Natural killer cell treated with Interleukin-12 subunit alpha and Interleukin-12 subunit beta and Interleukin-15 and Interleukin-18, amount 100 ng/mL, for 72 hours (primary cell): Measurements from ENCODE around the gene FGGY. TPM values are rescaled to one million over a fixed set of nuclear protein-coding genes. Genes with fewer than 3 reads are reported as not detected.

Experiments
- ATAC-seq, 2 donors: fragments of 150-1000 bp; cut with Tn5 transposase in 1 of 2; sonication (Bioruptor Pico), chemical (Tn5 transposase) in 1 of 2; 2 replicates each; pipeline ENCODE4 v1.10.0; 2021
- DNase-seq: peaks from one replicate; pipeline ENCODE4 v3.0.0; 2022; ENCODE audit warnings: low spot score
- H3K27ac Mint-ChIP-seq, 2 donors: 1 replicate in 1 of 2; 2 replicates in 1 of 2; pipeline ENCODE4 v1.8.0; 2022; ENCODE audit warnings: mixed read lengths in 2 of 2, mild to moderate bottlenecking in 1 of 2, moderate library complexity in 1 of 2
- H3K27me3 Mint-ChIP-seq, 2 donors: 1 replicate in 1 of 2; 2 replicates in 1 of 2; pipeline ENCODE4 v1.8.0; 2022; ENCODE audit warnings: mixed read lengths in 2 of 2
- H3K36me3 Mint-ChIP-seq: one replicate; pipeline ENCODE4 v1.8.0; 2022; ENCODE audit warnings: mixed read lengths
- H3K4me1 Mint-ChIP-seq, 2 donors: 1 replicate in 1 of 2; 2 replicates in 1 of 2; pipeline ENCODE4 v1.8.0; 2022; ENCODE audit warnings: low read depth in 2 of 2, mixed read lengths in 2 of 2, mild to moderate bottlenecking in 1 of 2
- H3K4me3 Mint-ChIP-seq: one replicate; pipeline ENCODE4 v1.8.0; 2022; ENCODE audit warnings: mixed read lengths
- H3K9me3 Mint-ChIP-seq: 2 replicates; pipeline ENCODE4 v1.8.0; 2022; ENCODE audit warnings: mixed read lengths
- total RNA-seq, 2 donors: library from RNA; stranded (reverse); gene quantifications; one replicate each; pipeline ENCODE4 v1.2.3, GENCODE V29; 2022

Gene FGGY
- total RNA-seq, 2 donors from 2014 or later, result 10.9 to 11.9 TPM

DNA sequence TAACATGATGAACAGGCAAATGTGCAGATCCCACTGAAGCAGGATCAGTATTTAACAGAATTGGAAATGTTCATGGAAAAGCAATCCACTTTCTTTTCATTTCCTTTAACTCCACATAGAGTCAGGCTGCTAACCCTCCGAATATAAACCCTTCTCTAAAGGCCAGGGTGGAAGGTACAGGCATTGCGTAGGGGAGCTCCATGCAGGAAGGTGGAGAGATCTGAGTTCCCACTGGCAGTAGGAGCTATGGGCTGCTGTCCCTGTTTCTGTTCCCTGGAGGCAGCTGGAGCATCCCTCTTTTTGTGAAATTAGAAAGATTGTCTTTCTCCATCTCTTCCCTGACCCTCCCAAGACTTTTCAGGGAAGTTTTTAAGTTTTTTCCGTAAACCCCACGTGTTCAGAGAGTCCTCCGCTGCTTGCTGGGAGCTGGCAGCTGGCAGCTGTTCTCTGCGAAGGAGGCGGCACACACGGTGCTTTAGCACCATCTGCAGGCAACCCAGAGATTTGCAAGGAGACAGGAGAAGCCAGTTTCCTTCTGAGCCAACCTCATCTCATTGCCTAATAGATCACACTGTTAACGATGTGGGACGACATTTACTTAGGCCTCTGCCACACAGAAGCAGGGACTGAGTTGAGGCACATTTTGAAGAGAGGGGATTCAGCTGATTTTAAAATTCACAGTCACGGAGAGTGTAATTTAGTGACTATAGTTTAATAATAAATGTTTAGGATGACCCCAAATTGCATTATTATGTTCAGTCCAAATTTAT lies 462.4 kb downstream of the FGGY start:
- H3K4me3 Mint-ChIP-seq, result no peak overlapping the region
- peaks cover 5 to 9% of the 10 kb centered on the region in 2 donors for H3K4me1 Mint-ChIP-seq
- H3K9me3 Mint-ChIP-seq, result no peaks in the 10 kb centered on the region
- H3K27ac Mint-ChIP-seq, result no peak overlapping the region
- DNase-seq (peak; percentile 77), ATAC-seq (peak; percentile 87 to 93)
- H3K27me3 Mint-ChIP-seq, result no peaks in the 10 kb centered on the region
- no peaks in the 10 kb centered on the region for H3K36me3 Mint-ChIP-seq

GRCh38 chr1:59761443-59761842 lies 464.5 kb downstream of the FGGY start:
- ATAC-seq (peak in 1 of 2 donors; percentile 11), DNase-seq (no peak)
- Mint-ChIP-seq H3K27ac (no peak overlapping the region), H3K27me3 (no peaks in the 10 kb centered on the region), H3K4me3 (no peak overlapping the region), H3K4me1 (peaks cover 5 to 9% of the 10 kb centered on the region in 2 donors), H3K9me3 (no peaks in the 10 kb centered on the region), H3K36me3 (no peaks in the 10 kb centered on the region)

- no peak for ATAC-seq
- no peaks in the 10 kb centered on the region for H3K9me3 Mint-ChIP-seq
- no peaks in the 10 kb centered on the region for H3K27me3 Mint-ChIP-seq
- peaks cover 5 to 9% of the 10 kb centered on the region in 2 donors for H3K4me1 Mint-ChIP-seq
- no peaks in the 10 kb centered on the region for H3K36me3 Mint-ChIP-seq
- DNase-seq, result no peak
- no peak overlapping the region for H3K4me3 Mint-ChIP-seq
- H3K27ac Mint-ChIP-seq, result no peak overlapping the region
Observed at GRCh38 chr1:59763418-59763817, 466.5 kb downstream of the FGGY start.

DNA sequence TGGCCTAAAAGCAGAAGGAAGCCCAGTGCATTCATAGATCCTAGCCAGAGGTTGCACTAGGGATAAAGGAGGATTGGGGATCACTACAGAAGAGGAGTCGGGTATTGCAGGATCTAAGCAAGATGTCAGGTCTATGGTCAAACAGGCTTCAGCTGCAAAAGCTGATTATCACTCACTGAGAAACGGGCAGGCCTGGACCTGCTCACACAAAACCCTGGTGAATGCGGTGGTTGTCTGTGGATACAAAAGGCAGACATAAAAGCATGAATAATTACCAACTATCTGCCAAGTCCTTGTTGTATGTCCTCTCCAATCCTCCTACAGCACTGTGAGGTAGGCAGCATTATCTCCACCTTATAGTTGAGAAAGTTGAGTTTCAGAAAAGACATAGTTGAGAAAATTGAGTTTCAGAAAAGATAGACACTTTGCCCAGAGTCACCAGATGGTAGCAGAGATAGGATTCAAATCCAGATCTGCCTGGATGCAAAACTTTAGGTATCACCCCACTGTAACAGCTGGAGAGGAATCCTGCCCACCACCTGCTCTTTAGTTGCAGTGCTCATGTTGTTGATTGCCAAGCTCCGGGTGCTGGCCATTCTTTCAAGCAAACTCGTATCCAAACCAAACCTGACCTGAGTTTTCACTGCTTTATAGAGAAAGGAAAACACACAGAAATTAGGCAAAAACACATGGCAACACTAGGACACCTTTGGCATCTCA lies 468.3 kb downstream of the FGGY start:
- Mint-ChIP-seq H3K4me1 (no peaks in the 10 kb centered on the region), H3K9me3 (no peaks in the 10 kb centered on the region), H3K27me3 (no peaks in the 10 kb centered on the region), H3K4me3 (no peak overlapping the region), H3K27ac (no peak overlapping the region), H3K36me3 (no peaks in the 10 kb centered on the region)
- DNase-seq, result no peak
- no peak for ATAC-seq

- H3K27me3 Mint-ChIP-seq, result peaks cover 0 to under 1% of the 10 kb centered on the region in 2 donors
- H3K36me3 Mint-ChIP-seq, result no peaks in the 10 kb centered on the region
- no peak overlapping the region for H3K27ac Mint-ChIP-seq
- H3K9me3 Mint-ChIP-seq, result no peaks in the 10 kb centered on the region
- ATAC-seq (no peak), DNase-seq (no peak)
- H3K4me3 Mint-ChIP-seq, result no peak overlapping the region
- no peaks in the 10 kb centered on the region for H3K4me1 Mint-ChIP-seq
Observed at GRCh38 chr1:59766227-59766855, 469.4 kb downstream of the FGGY start.

GRCh38 chr1:59767119-59767518 lies 470.2 kb downstream of the FGGY start:
- H3K27ac Mint-ChIP-seq, result no peak overlapping the region
- peaks cover 3 to 6% of the 10 kb centered on the region in 2 donors for H3K27me3 Mint-ChIP-seq
- H3K9me3 Mint-ChIP-seq, result no peaks in the 10 kb centered on the region
- H3K36me3 Mint-ChIP-seq, result no peaks in the 10 kb centered on the region
- ATAC-seq (no peak), DNase-seq (no peak)
- no peak overlapping the region for H3K4me3 Mint-ChIP-seq
- no peaks in the 10 kb centered on the region for H3K4me1 Mint-ChIP-seq

GRCh38 chr1:59768792-59769735 lies 472.2 kb downstream of the FGGY start:
- DNase-seq (no peak), ATAC-seq (no peak)
- H3K4me3 Mint-ChIP-seq, result no peak overlapping the region
- H3K36me3 Mint-ChIP-seq, result no peaks in the 10 kb centered on the region
- no peak overlapping the region for H3K27ac Mint-ChIP-seq
- H3K9me3 Mint-ChIP-seq, result no peaks in the 10 kb centered on the region
- H3K4me1 Mint-ChIP-seq, result no peaks in the 10 kb centered on the region
- H3K27me3 Mint-ChIP-seq, result peaks cover 3 to 6% of the 10 kb centered on the region in 2 donors

- no peaks in the 10 kb centered on the region for H3K9me3 Mint-ChIP-seq
- ATAC-seq, result no peak
- no peaks in the 10 kb centered on the region for H3K4me1 Mint-ChIP-seq
- no peak for DNase-seq
- H3K36me3 Mint-ChIP-seq, result no peaks in the 10 kb centered on the region
- no peak overlapping the region for H3K27ac Mint-ChIP-seq
- H3K4me3 Mint-ChIP-seq, result no peak overlapping the region
- H3K27me3 Mint-ChIP-seq, result peaks cover 3 to 6% of the 10 kb centered on the region in 2 donors
Observed at GRCh38 chr1:59769736-59770095, 472.8 kb downstream of the FGGY start.

DNA sequence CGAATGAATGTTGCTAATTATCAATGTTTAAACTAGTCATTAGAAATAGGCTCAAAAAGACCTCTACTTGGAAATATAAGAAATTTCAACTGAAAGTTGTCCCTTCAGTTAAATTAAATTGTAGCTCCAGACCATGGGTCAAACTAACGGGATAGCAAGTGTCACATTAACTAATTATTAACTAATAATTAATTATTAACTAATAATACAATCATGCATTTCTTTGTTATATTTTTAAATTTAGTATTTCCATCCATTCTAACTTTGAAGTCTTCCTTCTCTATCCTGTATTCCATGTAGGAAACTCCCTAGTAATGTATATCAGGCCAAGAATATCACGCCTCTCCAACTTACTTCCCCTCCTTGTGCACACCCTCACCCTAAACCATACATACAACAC lies 474.5 kb downstream of the FGGY start:
- no peak overlapping the region for H3K4me3 Mint-ChIP-seq
- DNase-seq (no peak), ATAC-seq (no peak)
- no peaks in the 10 kb centered on the region for H3K9me3 Mint-ChIP-seq
- no peaks in the 10 kb centered on the region for H3K4me1 Mint-ChIP-seq
- H3K27ac Mint-ChIP-seq, result no peak overlapping the region
- peaks cover 3 to 6% of the 10 kb centered on the region in 2 donors for H3K27me3 Mint-ChIP-seq
- no peaks in the 10 kb centered on the region for H3K36me3 Mint-ChIP-seq

DNA sequence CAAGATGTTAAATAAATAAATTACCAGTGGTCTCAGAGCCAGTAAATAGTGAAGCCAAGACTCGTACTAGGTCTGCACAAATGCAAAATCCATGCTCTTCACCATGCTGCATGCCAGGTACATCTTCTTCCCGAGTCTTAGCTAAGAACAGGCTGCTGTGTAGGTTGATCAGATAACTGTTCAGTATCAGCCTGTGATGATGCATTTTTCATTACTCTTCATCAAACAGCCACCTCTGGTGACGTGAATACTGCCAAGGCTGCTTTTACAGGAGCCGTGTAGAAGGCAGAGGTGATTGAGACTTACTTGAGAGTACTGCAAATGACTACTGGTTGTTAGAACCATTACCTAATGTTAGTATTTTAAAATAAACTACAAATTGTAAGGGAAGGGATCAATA lies 478.6 kb downstream of the FGGY start:
- peaks cover 6 to 9% of the 10 kb centered on the region in 2 donors for H3K27me3 Mint-ChIP-seq

GRCh38 chr1:59776960-59777852 lies 480.3 kb downstream of the FGGY start:
- no peaks in the 10 kb centered on the region for H3K4me1 Mint-ChIP-seq
- no peak for DNase-seq
- peaks cover 0 to 5% of the 10 kb centered on the region in 2 donors for H3K27me3 Mint-ChIP-seq
- H3K36me3 Mint-ChIP-seq, result no peaks in the 10 kb centered on the region
- H3K4me3 Mint-ChIP-seq, result no peak overlapping the region
- no peak overlapping the region for H3K27ac Mint-ChIP-seq
- ATAC-seq, result peak in 1 of 2 donors; percentile 43
- no peaks in the 10 kb centered on the region for H3K9me3 Mint-ChIP-seq

More for the DNA sequence above, 478.6 kb downstream of the FGGY start:
- H3K27ac Mint-ChIP-seq, result no peak overlapping the region
- no peak for ATAC-seq
- no peaks in the 10 kb centered on the region for H3K9me3 Mint-ChIP-seq
- H3K36me3 Mint-ChIP-seq, result no peaks in the 10 kb centered on the region
- H3K4me3 Mint-ChIP-seq, result no peak overlapping the region
- H3K4me1 Mint-ChIP-seq, result no peaks in the 10 kb centered on the region
- DNase-seq, result no peak

GRCh38 chr1:59779949-59780348 lies 483.1 kb downstream of the FGGY start:
- H3K4me1 Mint-ChIP-seq, result no peaks in the 10 kb centered on the region
- ATAC-seq (no peak), DNase-seq (no peak)
- H3K36me3 Mint-ChIP-seq, result no peaks in the 10 kb centered on the region
- H3K27me3 Mint-ChIP-seq, result peaks cover 0 to 5% of the 10 kb centered on the region in 2 donors
- H3K27ac Mint-ChIP-seq, result no peak overlapping the region
- no peaks in the 10 kb centered on the region for H3K9me3 Mint-ChIP-seq
- H3K4me3 Mint-ChIP-seq, result no peak overlapping the region
